COLO829 (cell line): ENCODE data around the gene RHOBTB3.
A peak's percentile ranks its signal among the peaks of the same experiment; 100 is the strongest.
"Not testable (repeated sequence)": the region's sequence is repeated elsewhere in the genome, so short reads cannot be mapped to it uniquely, and the experiment has no call there.

Experiments used
- DNase-seq: peaks from one replicate; pipeline ENCODE4 v3.0.0; 2012; ENCODE audit warnings: low spot score

Gene RHOBTB3

GRCh38 chr5:95713246-95713645, 17.9 kb upstream of the RHOBTB3 start:
- DNase-seq = not testable (repeated sequence)

GRCh38 chr5:95713960-95714710, 17.0 kb upstream of the RHOBTB3 start:
- no peak for DNase-seq

- peak; percentile 35 for DNase-seq
Measured at GRCh38 chr5:95715799-95716461, 15.2 kb upstream of the RHOBTB3 start.

- no peak for DNase-seq
Measured at GRCh38 chr5:95717439-95717838, 13.7 kb upstream of the RHOBTB3 start.

GRCh38 chr5:95718203-95718602, 12.9 kb upstream of the RHOBTB3 start:
- no peak for DNase-seq

- DNase-seq = no peak
Measured at GRCh38 chr5:95718738-95719137, 12.4 kb upstream of the RHOBTB3 start.

- DNase-seq = no peak
Measured at GRCh38 chr5:95720094-95720786, 10.9 kb upstream of the RHOBTB3 start.

GRCh38 chr5:95721582-95722295, 9.4 kb upstream of the RHOBTB3 start:
- DNase-seq = no peak

- DNase-seq = no peak
Measured at GRCh38 chr5:95723632-95724369, 7.3 kb upstream of the RHOBTB3 start.

GRCh38 chr5:95725071-95725820, 5.9 kb upstream of the RHOBTB3 start:
- no peak for DNase-seq

- no peak for DNase-seq
Measured at GRCh38 chr5:95725937-95726810, 5.0 kb upstream of the RHOBTB3 start.

- DNase-seq = no peak
Measured at GRCh38 chr5:95726811-95727763, 4.0 kb upstream of the RHOBTB3 start.

- DNase-seq = no peak
Measured at GRCh38 chr5:95727764-95728191, 3.4 kb upstream of the RHOBTB3 start.

- no peak for DNase-seq
Measured at GRCh38 chr5:95728494-95729114, 2.5 kb upstream of the RHOBTB3 start.

- no peak for DNase-seq
Measured at GRCh38 chr5:95729115-95730010, 1.8 kb upstream of the RHOBTB3 start.

GRCh38 chr5:95730011-95730700, 980 bp upstream of the RHOBTB3 start:
- DNase-seq = no peak
